ENCODE measurements around the gene UQCR11.

Gene UQCR11

GRCh38 chr19:1590641-1591397 lies 14.4 kb downstream of the UQCR11 start:
- Histone ChIP-seq H3K27me3 (ENCODE audit: control insufficient read depth, insufficient read depth, low read length) (no peaks in the 10 kb centered on the region), H3K36me3 (ENCODE audit: control insufficient read depth, insufficient read depth, low read length) (peaks cover 1% of the 10 kb centered on the region; the same call in 1 of the 2 replicates), H3K4me3 (ENCODE audit: low read length) (peak overlapping the region; percentile 94; the same call in 1 of the 2 replicates), H3K4me1 (ENCODE audit: control insufficient read depth, insufficient read depth, low read length) (0 out of 2 replicates have a peak, but pooled peaks cover 2% of the 10 kb centered on the region), H3K27ac (ENCODE audit: low read length) (no peak overlapping the region), H3K9me3 (ENCODE audit: control insufficient read depth, insufficient read depth, low read length) (no peaks in the 10 kb centered on the region)
- WGBS (ENCODE audit: insufficient coverage, insufficient read length) = no CpG with 5 or more reads among the region's 10 CpGs
- no peak for DNase-seq (ENCODE audit: low read depth, low spot score)

- Histone ChIP-seq H3K4me1 (ENCODE audit: control insufficient read depth, insufficient read depth, low read length) (0 out of 2 replicates have a peak, but pooled peaks cover 2% of the 10 kb centered on the region), H3K4me3 (ENCODE audit: low read length) (no peak overlapping the region), H3K36me3 (ENCODE audit: control insufficient read depth, insufficient read depth, low read length) (peaks cover 11% of the 10 kb centered on the region), H3K27ac (ENCODE audit: low read length) (no peak overlapping the region), H3K9me3 (ENCODE audit: control insufficient read depth, insufficient read depth, low read length) (no peaks in the 10 kb centered on the region), H3K27me3 (ENCODE audit: control insufficient read depth, insufficient read depth, low read length) (no peaks in the 10 kb centered on the region)
- no peak for DNase-seq (ENCODE audit: low read depth, low spot score)
- WGBS (ENCODE audit: insufficient coverage, insufficient read length) = no CpG with 5 or more reads among the region's 9 CpGs
Observed at GRCh38 chr19:1587872-1588271, 17.4 kb downstream of the UQCR11 start.

GRCh38 chr19:1585243-1585580 lies 20.1 kb downstream of the UQCR11 start:
- H3K9me3 ChIP-seq (ENCODE audit: control insufficient read depth, insufficient read depth, low read length) = no peaks in the 10 kb centered on the region
- H3K36me3 ChIP-seq (ENCODE audit: control insufficient read depth, insufficient read depth, low read length) = peaks cover 28% of the 10 kb centered on the region
- DNase-seq (ENCODE audit: low read depth, low spot score) = no peak
- no peak overlapping the region for H3K27ac ChIP-seq (ENCODE audit: low read length)
- no CpG with 5 or more reads among the region's 13 CpGs for WGBS (ENCODE audit: insufficient coverage, insufficient read length)
- H3K27me3 ChIP-seq (ENCODE audit: control insufficient read depth, insufficient read depth, low read length) = no peaks in the 10 kb centered on the region
- H3K4me1 ChIP-seq (ENCODE audit: control insufficient read depth, insufficient read depth, low read length) = no peaks in the 10 kb centered on the region
- no peak overlapping the region for H3K4me3 ChIP-seq (ENCODE audit: low read length)

- no CpG with 5 or more reads among the region's 87 CpGs for WGBS (ENCODE audit: insufficient coverage, insufficient read length)
- Histone ChIP-seq H3K36me3 (ENCODE audit: control insufficient read depth, insufficient read depth, low read length) (peaks cover 28% of the 10 kb centered on the region), H3K4me3 (ENCODE audit: low read length) (no peak overlapping the region), H3K27me3 (ENCODE audit: control insufficient read depth, insufficient read depth, low read length) (no peaks in the 10 kb centered on the region), H3K27ac (ENCODE audit: low read length) (no peak overlapping the region), H3K4me1 (ENCODE audit: control insufficient read depth, insufficient read depth, low read length) (no peaks in the 10 kb centered on the region), H3K9me3 (ENCODE audit: control insufficient read depth, insufficient read depth, low read length) (no peaks in the 10 kb centered on the region)
- DNase-seq (ENCODE audit: low read depth, low spot score) = no peak
Observed at GRCh38 chr19:1584500-1585242, 20.6 kb downstream of the UQCR11 start.

GRCh38 chr19:1582201-1582600 lies 23.1 kb downstream of the UQCR11 start:
- no peak for DNase-seq (ENCODE audit: low read depth, low spot score)

GRCh38 chr19:1580957-1581356 lies 24.3 kb downstream of the UQCR11 start:
- H3K27me3 ChIP-seq (ENCODE audit: control insufficient read depth, insufficient read depth, low read length) = no peaks in the 10 kb centered on the region
- no peak overlapping the region for H3K4me3 ChIP-seq (ENCODE audit: low read length)
- DNase-seq (ENCODE audit: low read depth, low spot score) = no peak
- WGBS (ENCODE audit: insufficient coverage, insufficient read length) = no CpG with 5 or more reads among the region's 22 CpGs
- H3K4me1 ChIP-seq (ENCODE audit: control insufficient read depth, insufficient read depth, low read length) = no peaks in the 10 kb centered on the region
- peaks cover 48% of the 10 kb centered on the region for H3K36me3 ChIP-seq (ENCODE audit: control insufficient read depth, insufficient read depth, low read length)
- no peaks in the 10 kb centered on the region for H3K9me3 ChIP-seq (ENCODE audit: control insufficient read depth, insufficient read depth, low read length)
- no peak overlapping the region for H3K27ac ChIP-seq (ENCODE audit: low read length)

More at GRCh38 chr19:1582201-1582600, 23.1 kb downstream of the UQCR11 start:
- Histone ChIP-seq H3K36me3 (ENCODE audit: control insufficient read depth, insufficient read depth, low read length) (peaks cover 40% of the 10 kb centered on the region), H3K27me3 (ENCODE audit: control insufficient read depth, insufficient read depth, low read length) (no peaks in the 10 kb centered on the region), H3K4me3 (ENCODE audit: low read length) (no peak overlapping the region), H3K4me1 (ENCODE audit: control insufficient read depth, insufficient read depth, low read length) (no peaks in the 10 kb centered on the region), H3K27ac (ENCODE audit: low read length) (no peak overlapping the region), H3K9me3 (ENCODE audit: control insufficient read depth, insufficient read depth, low read length) (no peaks in the 10 kb centered on the region)
- WGBS (ENCODE audit: insufficient coverage, insufficient read length) = no CpG with 5 or more reads among the region's 9 CpGs

- Histone ChIP-seq H3K27ac (ENCODE audit: low read length) (no peak overlapping the region), H3K27me3 (ENCODE audit: control insufficient read depth, insufficient read depth, low read length) (no peaks in the 10 kb centered on the region), H3K4me1 (ENCODE audit: control insufficient read depth, insufficient read depth, low read length) (no peaks in the 10 kb centered on the region), H3K4me3 (ENCODE audit: low read length) (no peak overlapping the region), H3K9me3 (ENCODE audit: control insufficient read depth, insufficient read depth, low read length) (no peaks in the 10 kb centered on the region), H3K36me3 (ENCODE audit: control insufficient read depth, insufficient read depth, low read length) (peaks cover 48% of the 10 kb centered on the region)
- WGBS (ENCODE audit: insufficient coverage, insufficient read length) = no CpG with 5 or more reads among the region's 20 CpGs
- DNase-seq (ENCODE audit: low read depth, low spot score) = no peak
Observed at GRCh38 chr19:1580382-1580781, 24.9 kb downstream of the UQCR11 start.

- H3K4me3 ChIP-seq (ENCODE audit: low read length) = no peak overlapping the region
- no peak for DNase-seq (ENCODE audit: low read depth, low spot score)
- H3K36me3 ChIP-seq (ENCODE audit: control insufficient read depth, insufficient read depth, low read length) = peaks cover 40% of the 10 kb centered on the region
- H3K27ac ChIP-seq (ENCODE audit: low read length) = no peak overlapping the region
- no peaks in the 10 kb centered on the region for H3K27me3 ChIP-seq (ENCODE audit: control insufficient read depth, insufficient read depth, low read length)
- H3K9me3 ChIP-seq (ENCODE audit: control insufficient read depth, insufficient read depth, low read length) = no peaks in the 10 kb centered on the region
- no peaks in the 10 kb centered on the region for H3K4me1 ChIP-seq (ENCODE audit: control insufficient read depth, insufficient read depth, low read length)
- WGBS (ENCODE audit: insufficient coverage, insufficient read length) = no CpG with 5 or more reads among the region's 20 CpGs
Observed at GRCh38 chr19:1579222-1579621, 26.0 kb downstream of the UQCR11 start.

GRCh38 chr19:1577929-1578618 lies 27.2 kb downstream of the UQCR11 start:
- Histone ChIP-seq H3K4me1 (ENCODE audit: control insufficient read depth, insufficient read depth, low read length) (no peaks in the 10 kb centered on the region), H3K36me3 (ENCODE audit: control insufficient read depth, insufficient read depth, low read length) (peaks cover 37% of the 10 kb centered on the region), H3K27me3 (ENCODE audit: control insufficient read depth, insufficient read depth, low read length) (no peaks in the 10 kb centered on the region), H3K9me3 (ENCODE audit: control insufficient read depth, insufficient read depth, low read length) (no peaks in the 10 kb centered on the region), H3K4me3 (ENCODE audit: low read length) (no peak overlapping the region), H3K27ac (ENCODE audit: low read length) (no peak overlapping the region)
- WGBS (ENCODE audit: insufficient coverage, insufficient read length) = no CpG with 5 or more reads among the region's 49 CpGs
- DNase-seq (ENCODE audit: low read depth, low spot score) = no peak

GRCh38 chr19:1577090-1577928 lies 28.0 kb downstream of the UQCR11 start:
- no peaks in the 10 kb centered on the region for H3K27me3 ChIP-seq (ENCODE audit: control insufficient read depth, insufficient read depth, low read length)
- no CpG with 5 or more reads among the region's 41 CpGs for WGBS (ENCODE audit: insufficient coverage, insufficient read length)
- no peaks in the 10 kb centered on the region for H3K9me3 ChIP-seq (ENCODE audit: control insufficient read depth, insufficient read depth, low read length)
- H3K4me1 ChIP-seq (ENCODE audit: control insufficient read depth, insufficient read depth, low read length) = no peaks in the 10 kb centered on the region
- no peak overlapping the region for H3K27ac ChIP-seq (ENCODE audit: low read length)
- peaks cover 34% of the 10 kb centered on the region for H3K36me3 ChIP-seq (ENCODE audit: control insufficient read depth, insufficient read depth, low read length)
- no peak for DNase-seq (ENCODE audit: low read depth, low spot score)
- no peak overlapping the region for H3K4me3 ChIP-seq (ENCODE audit: low read length)
